ENCODE results near the gene NKAIN2.

NKAIN2 gene

GRCh38 chr6:124496334-124496733, 692.7 kb downstream of the NKAIN2 start:
- Histone ChIP-seq H3K9ac (ENCODE audit: low read depth, low read length) (no peak overlapping the region), H3K4me1 (ENCODE audit: insufficient read depth, low read length) (peaks cover 11% of the 10 kb centered on the region), H3K27ac (ENCODE audit: low read length) (no peak overlapping the region), H3K9me3 (ENCODE audit: insufficient read depth, low read depth, low read length) (no peaks in the 10 kb centered on the region), H3K27me3 (ENCODE audit: insufficient read depth, low read length) (no peaks in the 10 kb centered on the region), H3K4me3 (ENCODE audit: low read length) (no peak overlapping the region), H3K36me3 (ENCODE audit: insufficient read depth, low read depth, low read length) (no peaks in the 10 kb centered on the region)

GRCh38 chr6:124512431-124512830, 708.8 kb downstream of the NKAIN2 start:
- Histone ChIP-seq H3K4me3 (ENCODE audit: low read length) (no peak overlapping the region), H3K9me3 (ENCODE audit: insufficient read depth, low read depth, low read length) (no peaks in the 10 kb centered on the region), H3K27me3 (ENCODE audit: insufficient read depth, low read length) (no peaks in the 10 kb centered on the region), H3K27ac (ENCODE audit: low read length) (no peak overlapping the region), H3K4me1 (ENCODE audit: insufficient read depth, low read length) (no peaks in the 10 kb centered on the region; the same call in 1 of the 2 replicates), H3K9ac (ENCODE audit: low read depth, low read length) (no peak overlapping the region), H3K36me3 (ENCODE audit: insufficient read depth, low read depth, low read length) (no peaks in the 10 kb centered on the region)

GRCh38 chr6:124517339-124517738, 713.7 kb downstream of the NKAIN2 start:
- no peak overlapping the region for H3K4me3 ChIP-seq (ENCODE audit: low read length)
- no peaks in the 10 kb centered on the region for H3K9me3 ChIP-seq (ENCODE audit: insufficient read depth, low read depth, low read length)
- no peaks in the 10 kb centered on the region for H3K36me3 ChIP-seq (ENCODE audit: insufficient read depth, low read depth, low read length)
- H3K27me3 ChIP-seq (ENCODE audit: insufficient read depth, low read length) = no peaks in the 10 kb centered on the region
- no peak overlapping the region for H3K9ac ChIP-seq (ENCODE audit: low read depth, low read length)
- H3K27ac ChIP-seq (ENCODE audit: low read length) = no peak overlapping the region
- no peaks in the 10 kb centered on the region; the same call in 1 of the 2 replicates for H3K4me1 ChIP-seq (ENCODE audit: insufficient read depth, low read length)

DNA sequence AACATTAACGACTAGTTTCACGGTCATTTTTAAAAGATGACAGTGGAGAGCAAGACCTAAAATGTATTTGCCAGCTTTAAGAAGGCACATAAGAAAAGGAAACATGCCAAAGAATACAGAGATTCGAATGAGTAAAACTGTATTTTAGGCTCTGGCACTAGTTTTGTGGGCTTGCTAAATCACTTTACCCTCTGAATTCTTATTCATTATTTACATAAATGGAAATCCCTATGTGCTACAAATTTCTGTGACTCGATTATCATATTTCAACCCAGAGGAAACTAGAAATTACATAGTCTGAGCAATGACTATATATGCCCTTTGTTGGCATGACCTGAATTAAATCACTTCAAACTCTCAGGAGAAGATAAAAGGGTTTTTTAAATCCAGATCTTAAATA, 716.8 kb downstream of the NKAIN2 start:
- no peaks in the 10 kb centered on the region for H3K27me3 ChIP-seq (ENCODE audit: insufficient read depth, low read length)
- peaks cover 4% of the 10 kb centered on the region; the same call in 1 of the 2 replicates for H3K4me1 ChIP-seq (ENCODE audit: insufficient read depth, low read length)
- H3K36me3 ChIP-seq (ENCODE audit: insufficient read depth, low read depth, low read length) = no peaks in the 10 kb centered on the region
- H3K9me3 ChIP-seq (ENCODE audit: insufficient read depth, low read depth, low read length) = no peaks in the 10 kb centered on the region
- H3K4me3 ChIP-seq (ENCODE audit: low read length) = no peak overlapping the region
- no peak overlapping the region for H3K9ac ChIP-seq (ENCODE audit: low read depth, low read length)
- H3K27ac ChIP-seq (ENCODE audit: low read length) = no peak overlapping the region

DNA sequence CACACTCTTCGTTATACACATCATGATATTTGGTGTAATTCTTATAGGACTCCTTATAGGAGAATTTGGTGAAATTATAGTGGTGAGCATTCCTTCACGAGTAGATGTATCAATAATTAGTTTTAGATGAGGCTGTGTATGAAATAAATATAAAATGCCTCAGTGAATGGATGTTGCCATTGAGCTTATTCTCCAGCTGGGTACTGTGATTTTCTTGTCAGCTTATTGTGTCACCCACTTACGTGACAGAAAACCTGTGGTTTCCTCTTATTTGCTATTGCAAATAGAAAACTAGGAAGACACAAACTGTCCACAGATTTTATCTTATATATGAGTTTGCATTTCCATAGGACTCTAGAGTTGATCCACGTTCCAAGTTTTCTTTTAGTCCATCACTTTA, 718.7 kb downstream of the NKAIN2 start:
- Histone ChIP-seq H3K4me3 (ENCODE audit: low read length) (no peak overlapping the region), H3K4me1 (ENCODE audit: insufficient read depth, low read length) (peaks cover 4% of the 10 kb centered on the region; the same call in 1 of the 2 replicates), H3K36me3 (ENCODE audit: insufficient read depth, low read depth, low read length) (no peaks in the 10 kb centered on the region), H3K9ac (ENCODE audit: low read depth, low read length) (no peak overlapping the region), H3K27ac (ENCODE audit: low read length) (no peak overlapping the region), H3K9me3 (ENCODE audit: insufficient read depth, low read depth, low read length) (no peaks in the 10 kb centered on the region), H3K27me3 (ENCODE audit: insufficient read depth, low read length) (no peaks in the 10 kb centered on the region)

DNA sequence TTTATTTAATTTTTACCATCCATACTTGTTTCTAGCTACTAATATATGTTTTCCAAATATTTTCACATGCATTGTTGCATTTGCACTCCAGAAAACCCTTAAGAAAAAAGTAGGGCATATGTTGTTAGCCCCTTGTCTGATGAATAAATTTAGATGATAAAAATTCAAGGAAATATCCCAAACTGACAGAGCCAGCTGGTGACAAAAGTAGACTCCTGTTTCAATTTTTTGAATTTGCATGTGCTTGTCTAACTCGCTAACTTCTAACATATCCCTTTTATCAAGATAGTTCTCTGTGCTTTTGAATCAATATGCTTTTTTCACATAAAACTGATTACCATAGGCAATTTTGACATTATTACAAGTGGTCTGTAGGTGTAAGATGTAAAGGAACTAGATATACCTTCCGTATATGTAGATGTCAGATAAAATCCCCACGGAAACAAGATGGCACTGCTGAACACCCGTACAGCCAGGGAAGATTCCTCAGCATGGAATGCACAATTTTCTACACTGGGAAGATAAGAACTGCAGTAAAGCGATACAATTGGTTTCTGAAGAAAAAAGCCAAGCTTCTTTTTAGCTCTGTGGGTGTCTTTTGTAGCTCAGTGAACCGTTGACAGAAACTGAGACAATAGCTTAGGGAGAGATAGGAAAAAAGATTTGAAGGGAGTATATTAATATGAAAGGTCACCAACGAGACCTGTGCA, 721.0 kb downstream of the NKAIN2 start:
- Histone ChIP-seq H3K9me3 (ENCODE audit: insufficient read depth, low read depth, low read length) (no peaks in the 10 kb centered on the region), H3K9ac (ENCODE audit: low read depth, low read length) (no peak overlapping the region), H3K36me3 (ENCODE audit: insufficient read depth, low read depth, low read length) (no peaks in the 10 kb centered on the region), H3K4me1 (ENCODE audit: insufficient read depth, low read length) (0 out of 2 replicates have a peak, but pooled peaks cover 4% of the 10 kb centered on the region), H3K27me3 (ENCODE audit: insufficient read depth, low read length) (no peaks in the 10 kb centered on the region), H3K4me3 (ENCODE audit: low read length) (no peak overlapping the region), H3K27ac (ENCODE audit: low read length) (no peak overlapping the region)

GRCh38 chr6:124530926-124531325, 727.3 kb downstream of the NKAIN2 start:
- H3K4me3 ChIP-seq (ENCODE audit: low read length) = no peak overlapping the region
- no peaks in the 10 kb centered on the region for H3K9me3 ChIP-seq (ENCODE audit: insufficient read depth, low read depth, low read length)
- no peak overlapping the region for H3K27ac ChIP-seq (ENCODE audit: low read length)
- no peaks in the 10 kb centered on the region for H3K27me3 ChIP-seq (ENCODE audit: insufficient read depth, low read length)
- no peaks in the 10 kb centered on the region for H3K36me3 ChIP-seq (ENCODE audit: insufficient read depth, low read depth, low read length)
- 0 out of 2 replicates have a peak, but pooled peaks cover 2% of the 10 kb centered on the region for H3K4me1 ChIP-seq (ENCODE audit: insufficient read depth, low read length)
- H3K9ac ChIP-seq (ENCODE audit: low read depth, low read length) = no peak overlapping the region

GRCh38 chr6:124535299-124535698, 731.6 kb downstream of the NKAIN2 start:
- Histone ChIP-seq H3K4me1 (ENCODE audit: insufficient read depth, low read length) (0 out of 2 replicates have a peak, but pooled peaks cover 2% of the 10 kb centered on the region), H3K9me3 (ENCODE audit: insufficient read depth, low read depth, low read length) (no peaks in the 10 kb centered on the region), H3K4me3 (ENCODE audit: low read length) (no peak overlapping the region), H3K27me3 (ENCODE audit: insufficient read depth, low read length) (no peaks in the 10 kb centered on the region), H3K9ac (ENCODE audit: low read depth, low read length) (no peak overlapping the region), H3K36me3 (ENCODE audit: insufficient read depth, low read depth, low read length) (no peaks in the 10 kb centered on the region), H3K27ac (ENCODE audit: low read length) (no peak overlapping the region)

GRCh38 chr6:124535746-124536145, 732.1 kb downstream of the NKAIN2 start:
- no peak overlapping the region for H3K9ac ChIP-seq (ENCODE audit: low read depth, low read length)
- 0 out of 2 replicates have a peak, but pooled peaks cover 2% of the 10 kb centered on the region for H3K4me1 ChIP-seq (ENCODE audit: insufficient read depth, low read length)
- no peak overlapping the region for H3K27ac ChIP-seq (ENCODE audit: low read length)

DNA sequence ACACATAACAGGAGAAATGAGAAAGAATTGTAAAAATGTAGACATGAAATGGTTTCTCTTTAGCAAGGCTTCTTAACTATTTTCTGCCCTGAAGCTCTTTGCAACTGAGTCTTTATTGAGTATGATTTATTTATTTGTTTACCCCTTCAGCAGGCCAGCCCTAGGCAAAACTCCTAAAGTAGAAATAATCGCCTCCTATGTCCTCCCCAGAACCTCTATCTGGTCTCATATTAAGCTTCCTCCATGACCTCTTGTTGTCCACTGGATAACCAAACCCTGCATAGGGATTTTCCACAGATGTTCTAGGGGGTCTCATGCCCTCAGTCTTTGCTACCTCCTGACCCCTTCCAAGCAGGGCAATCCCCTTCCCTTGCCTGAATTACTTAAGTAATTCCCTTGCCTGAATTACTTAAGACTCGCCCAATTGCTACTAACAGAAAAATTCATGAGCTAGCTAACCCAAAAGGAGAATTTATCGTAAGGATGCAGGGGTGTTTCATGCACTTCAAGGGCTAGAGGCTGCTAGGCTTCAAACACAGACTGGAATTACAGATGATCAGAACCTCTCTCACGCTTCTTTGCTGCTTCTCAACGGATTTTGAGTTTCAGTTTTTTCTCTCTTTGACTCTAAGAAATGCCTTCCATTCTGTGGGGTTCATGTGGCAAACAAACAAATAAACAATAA, 732.6 kb downstream of the NKAIN2 start:
- 0 out of 2 replicates have a peak, but pooled peaks cover 2% of the 10 kb centered on the region for H3K4me1 ChIP-seq (ENCODE audit: insufficient read depth, low read length)
- no peak overlapping the region for H3K4me3 ChIP-seq (ENCODE audit: low read length)

More at GRCh38 chr6:124535746-124536145, 732.1 kb downstream of the NKAIN2 start:
- Histone ChIP-seq H3K4me3 (ENCODE audit: low read length) (no peak overlapping the region), H3K9me3 (ENCODE audit: insufficient read depth, low read depth, low read length) (no peaks in the 10 kb centered on the region), H3K36me3 (ENCODE audit: insufficient read depth, low read depth, low read length) (no peaks in the 10 kb centered on the region), H3K27me3 (ENCODE audit: insufficient read depth, low read length) (no peaks in the 10 kb centered on the region)

DNA sequence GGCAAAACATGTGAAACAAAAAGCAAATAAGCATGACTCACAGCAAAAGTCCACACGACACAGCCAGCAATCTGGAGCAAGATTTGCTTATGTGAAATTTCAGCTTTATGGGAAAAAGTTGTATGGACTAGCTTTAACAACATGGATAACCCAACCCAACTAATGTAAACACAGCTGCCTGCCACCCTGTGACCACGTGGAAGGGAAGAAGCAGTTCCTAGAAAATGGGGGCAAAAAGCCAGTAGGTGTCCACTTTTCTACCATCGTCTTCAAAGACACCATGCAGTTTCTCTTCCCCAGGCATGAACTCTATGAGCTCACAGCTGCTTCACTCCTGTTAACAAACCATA, 733.2 kb downstream of the NKAIN2 start:
- no peak overlapping the region for H3K4me3 ChIP-seq (ENCODE audit: low read length)
- no peaks in the 10 kb centered on the region for H3K36me3 ChIP-seq (ENCODE audit: insufficient read depth, low read depth, low read length)
- no peak overlapping the region for H3K9ac ChIP-seq (ENCODE audit: low read depth, low read length)
- 0 out of 2 replicates have a peak, but pooled peaks cover 2% of the 10 kb centered on the region for H3K4me1 ChIP-seq (ENCODE audit: insufficient read depth, low read length)
- H3K27ac ChIP-seq (ENCODE audit: low read length) = no peak overlapping the region
- H3K9me3 ChIP-seq (ENCODE audit: insufficient read depth, low read depth, low read length) = no peaks in the 10 kb centered on the region
- H3K27me3 ChIP-seq (ENCODE audit: insufficient read depth, low read length) = no peaks in the 10 kb centered on the region

More for the DNA sequence above, 732.6 kb downstream of the NKAIN2 start:
- no peak overlapping the region for H3K27ac ChIP-seq (ENCODE audit: low read length)
- no peak overlapping the region for H3K9ac ChIP-seq (ENCODE audit: low read depth, low read length)
- no peaks in the 10 kb centered on the region for H3K9me3 ChIP-seq (ENCODE audit: insufficient read depth, low read depth, low read length)
- no peaks in the 10 kb centered on the region for H3K27me3 ChIP-seq (ENCODE audit: insufficient read depth, low read length)
- no peaks in the 10 kb centered on the region for H3K36me3 ChIP-seq (ENCODE audit: insufficient read depth, low read depth, low read length)

DNA sequence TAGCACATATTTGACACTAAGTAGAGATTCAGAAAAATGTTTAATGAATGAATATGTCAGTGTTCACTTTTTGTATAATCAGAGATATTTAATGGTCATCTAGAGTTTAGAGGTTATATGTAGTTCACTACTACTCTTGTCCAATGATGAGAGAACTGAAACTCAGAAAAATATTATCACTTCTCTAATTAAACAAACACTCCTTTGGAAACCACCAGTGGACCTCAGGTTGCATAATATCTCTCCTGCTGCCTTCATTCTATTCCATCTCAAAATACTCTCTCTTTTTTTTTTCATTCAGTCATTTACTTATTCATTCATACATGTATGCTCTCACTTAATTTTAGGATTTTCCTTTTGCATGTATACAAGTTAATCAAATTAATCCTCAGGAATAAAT, 735.4 kb downstream of the NKAIN2 start:
- Histone ChIP-seq H3K27ac (ENCODE audit: low read length) (no peak overlapping the region), H3K9ac (ENCODE audit: low read depth, low read length) (no peak overlapping the region), H3K36me3 (ENCODE audit: insufficient read depth, low read depth, low read length) (no peaks in the 10 kb centered on the region), H3K4me3 (ENCODE audit: low read length) (no peak overlapping the region), H3K4me1 (ENCODE audit: insufficient read depth, low read length) (0 out of 2 replicates have a peak, but pooled peaks cover 2% of the 10 kb centered on the region), H3K27me3 (ENCODE audit: insufficient read depth, low read length) (no peaks in the 10 kb centered on the region), H3K9me3 (ENCODE audit: insufficient read depth, low read depth, low read length) (no peaks in the 10 kb centered on the region)
